GM18519 (cell line): Measurements from ENCODE around the gene KRTAP5-9.
"Not testable (repeated sequence)": the region's sequence is repeated elsewhere in the genome, so short reads cannot be mapped to it uniquely, and the experiment has no call there.

Source experiments
- ATAC-seq: cut with Tn5 transposase; IDR thresholded peaks from one replicate; pipeline ENCODE4 v1.9.1; 2021; ENCODE audit warnings: mild to moderate bottlenecking, moderate library complexity; ENCODE audit not compliant: unreplicated experiment, low FRiP score

Gene KRTAP5-9

GRCh38 chr11:71548120-71548519 is at the start of gene KRTAP5-9:
Gene KRTAP5-9, plus strand, starts transcription at chr11:71548420. Its CDS starts 238 bp downstream, at chr11:71548658.
- no peak for ATAC-seq

GRCh38 chr11:71499125-71499524 is 49.1 kb upstream of the KRTAP5-9 start:
- no peak for ATAC-seq

- no peak for ATAC-seq
Measured at GRCh38 chr11:71499546-71499945, 48.7 kb upstream of the KRTAP5-9 start.

- ATAC-seq: no peak
Measured at GRCh38 chr11:71500601-71501021, 47.6 kb upstream of the KRTAP5-9 start.

GRCh38 chr11:71501071-71501985 is 46.9 kb upstream of the KRTAP5-9 start:
- no peak for ATAC-seq

- no peak for ATAC-seq
Measured at GRCh38 chr11:71502026-71502425, 46.2 kb upstream of the KRTAP5-9 start.

- ATAC-seq: no peak
Measured at GRCh38 chr11:71502871-71503435, 45.3 kb upstream of the KRTAP5-9 start.

- ATAC-seq: no peak
Measured at GRCh38 chr11:71504531-71504930, 43.7 kb upstream of the KRTAP5-9 start.

- no peak for ATAC-seq
Measured at GRCh38 chr11:71505001-71505400, 43.2 kb upstream of the KRTAP5-9 start.

- ATAC-seq: no peak
Measured at GRCh38 chr11:71505781-71506180, 42.4 kb upstream of the KRTAP5-9 start.

- ATAC-seq: no peak
Measured at GRCh38 chr11:71507102-71507501, 41.1 kb upstream of the KRTAP5-9 start.

GRCh38 chr11:71518506-71519471 is 29.4 kb upstream of the KRTAP5-9 start:
- ATAC-seq: no peak

- no peak for ATAC-seq
Measured at GRCh38 chr11:71519546-71519945, 28.7 kb upstream of the KRTAP5-9 start.

GRCh38 chr11:71525188-71525937 is 22.9 kb upstream of the KRTAP5-9 start:
- no peak for ATAC-seq

GRCh38 chr11:71525938-71526495 is 22.2 kb upstream of the KRTAP5-9 start:
- ATAC-seq: no peak

- not testable (repeated sequence) for ATAC-seq
Measured at GRCh38 chr11:71526796-71527575, 21.2 kb upstream of the KRTAP5-9 start, which contains the start of gene KRTAP5-7. Gene KRTAP5-7, plus strand, starts transcription at chr11:71527267. Its CDS starts 34 bp downstream, at chr11:71527301.

- no peak for ATAC-seq
Measured at GRCh38 chr11:71527576-71528210, 20.5 kb upstream of the KRTAP5-9 start.

GRCh38 chr11:71530602-71531001 is 17.6 kb upstream of the KRTAP5-9 start:
- ATAC-seq: no peak
